WTC11 (cell line): ENCODE data around the gene SCEL. TPM values are rescaled to one million over a fixed set of nuclear protein-coding genes. Genes with fewer than 3 reads are reported as not detected.

Source experiments
- ATAC-seq: fragments of 200-7000 bp; cut with Tn5 transposase; 2 replicates; pipeline ENCODE4 v1.10.0; 2021; ENCODE audit warnings: mild to moderate bottlenecking, moderate library complexity
- CTCF ChIA-PET: fragments of 300-600 bp; sonication (Branson Sonifier 250); formaldehyde crosslinking; loops from one replicate; lab custom pipeline; 2021; ENCODE audit warnings: antibody characterized with exemption; lab: Charles Lee
- POLR2A ChIA-PET: fragments of 350-600 bp; sonication (Branson Sonifier 250); formaldehyde crosslinking; loops from one replicate; lab custom pipeline; 2021; ENCODE audit warnings: antibody characterized with exemption; lab: Charles Lee
- DNase-seq: peaks from one replicate; pipeline ENCODE4 v3.0.0; 2021; ENCODE audit warnings: low spot score
- H3K27ac Mint-ChIP-seq: 2 replicates; pipeline ENCODE4 v1.8.0; 2021; ENCODE audit warnings: mixed read lengths
- H3K27me3 Mint-ChIP-seq: 2 replicates; pipeline ENCODE4 v1.8.0; 2021; ENCODE audit warnings: low read depth, mild to moderate bottlenecking, moderate library complexity, mixed read lengths
- H3K36me3 Mint-ChIP-seq: 2 replicates; pipeline ENCODE4 v1.8.0; 2021; ENCODE audit warnings: mixed read lengths
- H3K4me1 Mint-ChIP-seq: 2 replicates; pipeline ENCODE4 v1.8.0; 2022; ENCODE audit warnings: mixed read lengths
- H3K4me3 Mint-ChIP-seq: 2 replicates; pipeline ENCODE4 v1.8.0; 2021; ENCODE audit warnings: mild to moderate bottlenecking, moderate library complexity, mixed read lengths
- H3K9me3 Mint-ChIP-seq: 2 replicates; pipeline ENCODE4 v1.8.0; 2021; ENCODE audit warnings: mixed read lengths
- AFF4 ChIP-seq: sonication (generic); formaldehyde crosslinking; IDR thresholded peaks from 2 replicates; pipeline ENCODE4 v1.8.1; 2023; ENCODE audit warnings: mild to moderate bottlenecking, missing genetic modification reagents, borderline replicate concordance
- ATF2 ChIP-seq: sonication (generic); formaldehyde crosslinking; IDR thresholded peaks from 2 replicates; pipeline ENCODE4 v1.8.1; 2022; ENCODE audit warnings: low read depth, missing genetic modification reagents, borderline replicate concordance
- ERG ChIP-seq: fragments of 250-450 bp; sonication (Bioruptor Pico); IDR thresholded peaks from 2 replicates; pipeline ENCODE4 v1.8.0; 2021; ENCODE audit warnings: mild to moderate bottlenecking
- GTF2I ChIP-seq: fragments of 250-450 bp; sonication (Bioruptor Pico); conservative IDR thresholded peaks from 2 replicates; pipeline ENCODE4 v1.4.0; 2021; ENCODE audit warnings: mild to moderate bottlenecking
- HMGXB4 ChIP-seq: sonication (generic); formaldehyde crosslinking; IDR thresholded peaks from 2 replicates; pipeline ENCODE4 v1.8.1; 2023; ENCODE audit warnings: mild to moderate bottlenecking, moderate library complexity, missing genetic modification reagents
- KAT7 ChIP-seq: sonication (generic); formaldehyde crosslinking; IDR thresholded peaks from 2 replicates; pipeline ENCODE4 v1.8.1; 2023; ENCODE audit warnings: missing genetic modification reagents, mild to moderate bottlenecking, borderline replicate concordance
- MAX ChIP-seq: sonication (generic); formaldehyde crosslinking; IDR thresholded peaks from 2 replicates; pipeline ENCODE4 v1.8.0; 2022; ENCODE audit warnings: mild to moderate bottlenecking, missing genetic modification reagents
- NR3C1 ChIP-seq: sonication (generic); formaldehyde crosslinking; conservative IDR thresholded peaks from 2 replicates; pipeline ENCODE4 v1.8.1; 2023; ENCODE audit warnings: low read depth, mild to moderate bottlenecking, missing genetic modification reagents
- PREB ChIP-seq: sonication (generic); formaldehyde crosslinking; IDR thresholded peaks from 2 replicates; pipeline ENCODE4 v1.8.1; 2022; ENCODE audit warnings: mild to moderate bottlenecking, missing genetic modification reagents, moderate library complexity, borderline replicate concordance
- STAT6 ChIP-seq: sonication (generic); formaldehyde crosslinking; conservative IDR thresholded peaks from 2 replicates; pipeline ENCODE4 v1.8.1; 2023; ENCODE audit warnings: mild to moderate bottlenecking, low read depth, missing genetic modification reagents, moderate library complexity
- TCF7 ChIP-seq: sonication (generic); formaldehyde crosslinking; IDR thresholded peaks from 2 replicates; pipeline ENCODE4 v1.8.0; 2022; ENCODE audit warnings: mild to moderate bottlenecking, low read depth, missing genetic modification reagents, moderate library complexity
- TEAD1 ChIP-seq: sonication (generic); formaldehyde crosslinking; IDR thresholded peaks from 2 replicates; pipeline ENCODE4 v1.8.0; 2022; ENCODE audit warnings: mild to moderate bottlenecking, missing genetic modification reagents
- ZBTB21 ChIP-seq: sonication (generic); formaldehyde crosslinking; IDR thresholded peaks from 2 replicates; pipeline ENCODE4 v1.8.1; 2023; ENCODE audit warnings: mild to moderate bottlenecking, missing genetic modification reagents, borderline replicate concordance
- ZNF263 ChIP-seq: sonication (generic); formaldehyde crosslinking; IDR thresholded peaks from 2 replicates; pipeline ENCODE4 v1.8.1; 2022; ENCODE audit warnings: low read depth, mild to moderate bottlenecking, moderate library complexity, missing genetic modification reagents
- ZNF317 ChIP-seq: sonication (generic); formaldehyde crosslinking; IDR thresholded peaks from 2 replicates; pipeline ENCODE4 v1.8.1; 2023; ENCODE audit warnings: low read depth, mild to moderate bottlenecking, moderate library complexity, missing genetic modification reagents, borderline replicate concordance
- ZNF416 ChIP-seq: fragments of 250-450 bp; sonication (Bioruptor Pico); IDR thresholded peaks from 2 replicates; pipeline ENCODE4 v1.9.0; 2021; ENCODE audit warnings: mild to moderate bottlenecking, inconsistent platforms
- ZSCAN18 ChIP-seq: fragments of 250-450 bp; sonication (Bioruptor Pico); IDR thresholded peaks from 2 replicates; pipeline ENCODE4 v2.1.2; 2022; ENCODE audit warnings: mild to moderate bottlenecking, moderate library complexity
- total RNA-seq: library from RNA; stranded (reverse); gene quantifications from 3 replicates; pipeline ENCODE4 v1.2.3, GENCODE V29; 2021

SCEL gene
- total RNA-seq, 1 experiment from 2014 or later = not detected

GRCh38 chr13:77537289-77537919 lies 1.9 kb downstream of the SCEL start:
- H3K36me3 Mint-ChIP-seq = no peaks in the 10 kb centered on the region
- TF ChIP-seq HMGXB4 (CRISPR knock-in tag) (no peak), ATF2 (no peak), STAT6 (CRISPR knock-in tag) (no peak), ZBTB21 (CRISPR knock-in tag) (no peak), ERG (CRISPR knock-in tag) (no peak), NR3C1 (CRISPR knock-in tag) (no peak), PREB (CRISPR knock-in tag) (no peak), AFF4 (CRISPR knock-in tag) (no peak), ZNF263 (CRISPR knock-in tag) (no peak), ZNF416 (no peak), GTF2I (CRISPR knock-in tag) (no peak)
- TF ChIP-seq, all 79 proteins: peak for 0
- Mint-ChIP-seq H3K4me3 (no peak overlapping the region), H3K9me3 (no peaks in the 10 kb centered on the region), H3K4me1 (no peaks in the 10 kb centered on the region), H3K27me3 (no peaks in the 10 kb centered on the region), H3K27ac (no peak overlapping the region)
- ChIA-PET POLR2A (no interaction called here), CTCF (interaction anchor here (0.7 kb wide), 1 partner anchor 19 kb away, joined by 3 read pairs; no protein-coding TSS in a partner anchor)
- ATAC-seq (no peak), DNase-seq (no peak)

- no peak for DNase-seq
- H3K4me3 Mint-ChIP-seq = no peak overlapping the region
- no peaks in the 10 kb centered on the region for H3K27me3 Mint-ChIP-seq
- H3K4me1 Mint-ChIP-seq = peaks cover 5% of the 10 kb centered on the region
- 0 out of 2 replicates have a peak, but pooled peaks cover 4% of the 10 kb centered on the region for H3K9me3 Mint-ChIP-seq
- H3K36me3 Mint-ChIP-seq = no peaks in the 10 kb centered on the region
- ATAC-seq = no peak
- ChIA-PET CTCF (no interaction called here), POLR2A (no interaction called here)
- no peak overlapping the region for H3K27ac Mint-ChIP-seq
- TF ChIP-seq MAX (CRISPR knock-in tag) (no peak), TEAD1 (CRISPR knock-in tag) (no peak), TCF7 (no peak), ZSCAN18 (no peak), ZNF317 (no peak), KAT7 (CRISPR knock-in tag) (no peak)
Measured at GRCh38 chr13:77543711-77544110, 8.2 kb downstream of the SCEL start.
